ENCODE data around the gene MCTP2. TPM values are rescaled to one million over a fixed set of nuclear protein-coding genes. Genes with fewer than 3 reads are reported as not detected.

Gene MCTP2
- total RNA-seq, 1 experiment from 2014 or later: 0.19 TPM

GRCh38 chr15:94272251-94272898 is 41.0 kb downstream of the MCTP2 start:
- Histone ChIP-seq H3K27me3 (replicated peaks; ENCODE audit: insufficient read depth, low read depth, low read length, poor library complexity) (no peaks in the 10 kb centered on the region), H3K4me1 (ENCODE audit: insufficient read depth, low read length, poor library complexity, severe bottlenecking) (no peaks in the 10 kb centered on the region), H3K27ac (ENCODE audit: low read depth, low read length, poor library complexity, severe bottlenecking) (no peak overlapping the region), H3K4me3 (ENCODE audit: low read depth, low read length, poor library complexity, severe bottlenecking) (no peak overlapping the region), H3K36me3 (ENCODE audit: insufficient read depth, low read length, poor library complexity, severe bottlenecking) (no peaks in the 10 kb centered on the region), H3K9me3 (ENCODE audit: low read depth, low read length, poor library complexity, severe bottlenecking) (no peaks in the 10 kb centered on the region)
- no TSS peak for BruUV-seq (replicated peaks)
- intact Hi-C loops (cut with micrococcal nuclease; ENCODE audit: unreplicated experiment): no loop called here
- TF ChIP-seq EZH2 (IDR thresholded peaks at IDR 0.05; ENCODE audit: borderline replicate concordance, low read depth, low read length, poor library complexity, severe bottlenecking): no peak
- no peak for TF ChIP-seq CTCF (conservative IDR thresholded peaks at IDR 0.05; ENCODE audit: low read depth, low read length)
- ChIA-PET CTCF (no interaction called here), POLR2A (ENCODE audit: low non-redundant PET) (no interaction called here)
- no peak for DNase-seq (ENCODE audit: low spot score)

GRCh38 chr15:94273826-94274225 is 42.5 kb downstream of the MCTP2 start:
- Histone ChIP-seq H3K4me3 (ENCODE audit: low read depth, low read length, poor library complexity, severe bottlenecking) (no peak overlapping the region), H3K4me1 (ENCODE audit: insufficient read depth, low read length, poor library complexity, severe bottlenecking) (no peaks in the 10 kb centered on the region), H3K27me3 (replicated peaks; ENCODE audit: insufficient read depth, low read depth, low read length, poor library complexity) (no peaks in the 10 kb centered on the region), H3K9me3 (ENCODE audit: low read depth, low read length, poor library complexity, severe bottlenecking) (no peaks in the 10 kb centered on the region), H3K27ac (ENCODE audit: low read depth, low read length, poor library complexity, severe bottlenecking) (no peak overlapping the region), H3K36me3 (ENCODE audit: insufficient read depth, low read length, poor library complexity, severe bottlenecking) (no peaks in the 10 kb centered on the region)
- ChIA-PET POLR2A (ENCODE audit: low non-redundant PET) (no interaction called here), CTCF (no interaction called here)
- no TSS peak for BruUV-seq (replicated peaks)
- intact Hi-C loops (cut with micrococcal nuclease; ENCODE audit: unreplicated experiment): no loop called here
- TF ChIP-seq CTCF (conservative IDR thresholded peaks at IDR 0.05; ENCODE audit: low read depth, low read length): no peak
- DNase-seq (ENCODE audit: low spot score): no peak

GRCh38 chr15:94274745-94275144 is 43.4 kb downstream of the MCTP2 start:
- DNase-seq (ENCODE audit: low spot score): no peak
- Histone ChIP-seq H3K27ac (ENCODE audit: low read depth, low read length, poor library complexity, severe bottlenecking) (no peak overlapping the region), H3K36me3 (ENCODE audit: insufficient read depth, low read length, poor library complexity, severe bottlenecking) (no peaks in the 10 kb centered on the region), H3K4me3 (ENCODE audit: low read depth, low read length, poor library complexity, severe bottlenecking) (no peak overlapping the region), H3K4me1 (ENCODE audit: insufficient read depth, low read length, poor library complexity, severe bottlenecking) (no peaks in the 10 kb centered on the region), H3K27me3 (replicated peaks; ENCODE audit: insufficient read depth, low read depth, low read length, poor library complexity) (no peaks in the 10 kb centered on the region), H3K9me3 (ENCODE audit: low read depth, low read length, poor library complexity, severe bottlenecking) (no peaks in the 10 kb centered on the region)
- ChIA-PET POLR2A (ENCODE audit: low non-redundant PET) (no interaction called here), CTCF (no interaction called here)
- TF ChIP-seq CTCF (conservative IDR thresholded peaks at IDR 0.05; ENCODE audit: low read depth, low read length) (no peak), EZH2 (IDR thresholded peaks at IDR 0.05; ENCODE audit: borderline replicate concordance, low read depth, low read length, poor library complexity, severe bottlenecking) (no peak)
- BruUV-seq (replicated peaks): no TSS peak
- intact Hi-C loops (cut with micrococcal nuclease; ENCODE audit: unreplicated experiment): no loop called here
